SK-N-SH (cell line): ENCODE data around the gene SMURF1. TPM values are rescaled to one million over a fixed set of nuclear protein-coding genes. Genes with fewer than 3 reads are reported as not detected.

ENCODE experiments used
- CTCF ChIA-PET: fragments of 300-600, 350-600 bp; formaldehyde crosslinking; extraction: SDS; loops from one replicate; lab custom pipeline; 2021; lab: Yijun Ruan, JAX
- POLR2A ChIA-PET: fragments of 350-600 bp; sonication (Branson Sonifier 250); formaldehyde crosslinking; extraction: SDS; loops from one replicate; lab custom pipeline; 2020; ENCODE audit warnings: antibody characterized with exemption, inconsistent platforms; lab: Yijun Ruan, JAX
- DNase-seq: peaks from one replicate; pipeline ENCODE4 v3.0.0; 2012
- H2AFZ ChIP-seq: fragments of 200-600 bp; sonication (generic); 2 replicates; pipeline ENCODE4 v1.8.1; 2016; ENCODE audit warnings: antibody characterized with exemption, mild to moderate bottlenecking, low read depth
- H3F3A ChIP-seq: fragments of 200-600 bp; sonication (generic); replicated peaks from 2 replicates; pipeline ENCODE3; 2016; ENCODE audit warnings: antibody characterized with exemption, mild to moderate bottlenecking; ENCODE audit not compliant: insufficient read depth
- H3K27ac ChIP-seq, 2 experiments: fragments of 200-500 bp in 1 of 2; fragments of 200-600 bp in 1 of 2; sonication (Bioruptor generic) in 1 of 2; sonication (generic), shearing (Covaris generic) in 1 of 2; 2 replicates each; pipeline versions ENCODE4 v1.5.1 to v1.6.1; 2014 to 2016; ENCODE audit warnings: low read depth in 2 of 2, inconsistent platforms in 1 of 2, low read length in 1 of 2, mild to moderate bottlenecking in 1 of 2, mixed read lengths in 1 of 2
- H3K27me3 ChIP-seq: fragments of 200-600 bp; sonication (generic), shearing (Covaris generic); 2 replicates; pipeline ENCODE4 v1.6.1; 2016; ENCODE audit warnings: mixed run types; ENCODE audit not compliant: insufficient read depth
- H3K36me3 ChIP-seq, 2 experiments: fragments of 200-500 bp in 1 of 2; fragments of 200-600 bp in 1 of 2; sonication (Bioruptor generic) in 1 of 2; sonication (generic) in 1 of 2; replicated peaks in 1 of 2; 2 replicates each; pipeline versions ENCODE3 to v1.5.1; 2014 to 2016; ENCODE audit warnings: low read length in 1 of 2, mild to moderate bottlenecking in 1 of 2; ENCODE audit not compliant: insufficient read depth in 2 of 2, control insufficient read depth in 1 of 2
- H3K4me1 ChIP-seq, 2 experiments: fragments of 200-500 bp in 1 of 2; fragments of 200-600 bp in 1 of 2; sonication (Bioruptor generic) in 1 of 2; sonication (generic), shearing (Covaris generic) in 1 of 2; 2 replicates each; pipeline versions ENCODE4 v1.5.1 to v1.6.1; 2014 to 2016; ENCODE audit warnings: low read depth in 1 of 2, low read length in 1 of 2, mixed run types in 1 of 2; ENCODE audit not compliant: insufficient read depth in 2 of 2, control insufficient read depth in 1 of 2
- H3K4me2 ChIP-seq: fragments of 200-600 bp; sonication (generic), shearing (Covaris generic); 2 replicates; pipeline ENCODE4 v1.6.1; 2017; ENCODE audit warnings: mixed run types
- H3K4me3 ChIP-seq, 2 experiments: fragments of 200-500 bp in 1 of 2; fragments of 200-600 bp in 1 of 2; sonication (Bioruptor generic) in 1 of 2; sonication (generic), shearing (Covaris generic) in 1 of 2; 2 replicates each; pipeline versions ENCODE4 v1.5.1 to v1.8.1; 2014 to 2016; ENCODE audit warnings: low read depth in 2 of 2, inconsistent platforms in 1 of 2, low read length in 1 of 2, mild to moderate bottlenecking in 1 of 2, mixed read lengths in 1 of 2, moderate library complexity in 1 of 2
- H3K79me2 ChIP-seq: fragments of 200-600 bp; sonication (generic); 2 replicates; pipeline ENCODE4 v1.8.1; 2017; ENCODE audit warnings: mild to moderate bottlenecking; ENCODE audit not compliant: insufficient read depth
- H3K9ac ChIP-seq: fragments of 200-600 bp; sonication (generic); 2 replicates; pipeline ENCODE4 v1.6.1; 2017; ENCODE audit warnings: mixed run types
- H3K9me2 ChIP-seq: fragments of 200-600 bp; sonication (generic); 2 replicates; pipeline ENCODE4 v1.6.1; 2017; ENCODE audit warnings: mixed run types
- H3K9me3 ChIP-seq: fragments of 200-600 bp; sonication (generic); 2 replicates; pipeline ENCODE4 v1.6.1; 2017; ENCODE audit warnings: mixed run types, mild to moderate bottlenecking, moderate library complexity
- H4K20me1 ChIP-seq: fragments of 200-600 bp; sonication (generic); 2 replicates; pipeline ENCODE4 v1.6.1; 2017; ENCODE audit warnings: mild to moderate bottlenecking, mixed run types; ENCODE audit not compliant: insufficient read depth
- CHD2 ChIP-seq: fragments of 150-350 bp; IDR thresholded peaks from 2 replicates; pipeline ENCODE4 v1.6.1; 2018; ENCODE audit warnings: low read length; ENCODE audit not compliant: partially characterized antibody
- EP300 ChIP-seq, 2 experiments: IDR thresholded peaks; 2 replicates each; pipeline versions ENCODE4 v1.4.0 to v1.6.1; 2012; ENCODE audit warnings: borderline replicate concordance in 1 of 2, low read depth in 1 of 2, low read length in 1 of 2
- GABPA ChIP-seq: IDR thresholded peaks from 2 replicates; pipeline ENCODE4 v1.4.0; 2012; ENCODE audit warnings: low read depth, mild to moderate bottlenecking
- GATA2 ChIP-seq: sonication (generic); formaldehyde crosslinking; IDR thresholded peaks from 2 replicates; pipeline ENCODE4 v1.5.0; 2020; ENCODE audit warnings: mild to moderate bottlenecking, missing genetic modification reagents
- NFIC ChIP-seq: IDR thresholded peaks from 2 replicates; pipeline ENCODE4 v1.4.0; 2012; ENCODE audit warnings: borderline replicate concordance
- SIN3A ChIP-seq: IDR thresholded peaks from 2 replicates; pipeline ENCODE4 v1.6.1; 2012; ENCODE audit warnings: low read depth, mild to moderate bottlenecking, low read length, moderate library complexity, borderline replicate concordance
- TAF1 ChIP-seq: IDR thresholded peaks from 2 replicates; pipeline ENCODE4 v1.6.1; 2012; ENCODE audit warnings: low read depth, mild to moderate bottlenecking, low read length, moderate library complexity, borderline replicate concordance
- WGBS: methylation state at CpG from one replicate; pipeline ENCODE4 v1.1.6; 2017; ENCODE audit warnings: low lambda C conversion rate; 5-methylcytosine and 5-hydroxymethylcytosine counted together
- polyA plus RNA-seq, 3 experiments: library from polyadenylated mRNA; depleted of rRNA; stranded (reverse); fragments of >200 nt; gene quantifications; 2 replicates each; pipeline ENCODE4 v1.2.3, GENCODE V29; 2012
- TF ChIP-seq, protein P1 (sequence below): IDR thresholded peaks from 2 replicates; pipeline ENCODE4 v1.4.0; 2012; ENCODE audit warnings: low read depth, borderline replicate concordance
- TF ChIP-seq, protein P2 (sequence below): fragments of 200-600 bp; sonication (generic); IDR thresholded peaks from 2 replicates; pipeline ENCODE4 v1.6.1; 2017; ENCODE audit warnings: antibody characterized with exemption, mild to moderate bottlenecking, moderate library complexity
- TF ChIP-seq, protein P3 (sequence below): IDR thresholded peaks from 2 replicates; pipeline ENCODE4 v1.6.1; 2012; ENCODE audit warnings: mild to moderate bottlenecking, low read depth, low read length, moderate library complexity

The SMURF1 gene
- polyA plus RNA-seq, 1 of the 3 experiments (the other 2 are of a cell fraction) = 12.9 TPM

DNA sequence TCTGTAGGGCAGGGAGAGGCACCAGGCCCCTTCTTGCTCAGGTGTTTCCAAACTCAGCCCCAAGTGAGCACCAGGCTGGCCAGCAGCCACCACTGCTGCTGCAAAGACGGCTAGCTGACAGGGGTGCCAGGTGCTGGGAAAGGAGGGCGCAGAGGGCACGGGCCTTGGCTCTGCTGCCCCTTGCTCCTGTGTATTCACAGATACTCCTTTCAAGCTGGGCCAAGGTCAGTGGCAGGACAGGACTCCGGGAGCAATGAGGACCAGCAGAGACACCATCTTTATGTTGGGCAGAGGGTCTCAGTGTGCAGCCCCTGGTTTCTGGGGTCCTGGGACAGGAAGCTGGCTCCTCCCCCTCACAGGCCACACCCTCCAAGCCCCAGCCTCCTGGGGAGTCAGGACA lies 110.1 kb downstream of the SMURF1 start:
- Histone ChIP-seq H3K9ac (no peak overlapping the region), H3K27me3 (no peaks in the 10 kb centered on the region), H3K36me3 (peaks cover 84 to 89% of the 10 kb centered on the region in 2 experiments), H2AFZ (no peak overlapping the region), H3F3A (peaks cover 9% of the 10 kb centered on the region), H3K4me1 (peaks cover 0 to 6% of the 10 kb centered on the region in 2 experiments; a peak in 1 of 4 replicates), H3K4me3 (no peak overlapping the region), H4K20me1 (peaks cover 11% of the 10 kb centered on the region; the same call in 1 of the 2 replicates), H3K9me2 (no peaks in the 10 kb centered on the region), H3K79me2 (no peaks in the 10 kb centered on the region)
- DNase-seq = no peak
- POLR2A ChIA-PET = no interaction called here
- TF ChIP-seq CHD2 (no peak), GABPA (no peak), GATA2 (CRISPR knock-in tag) (no peak), SIN3A (no peak), TAF1 (no peak), EP300 (IDR thresholded peaks at IDR 0.05; ENCODE audit: borderline replicate concordance in 1 of 2, low read depth in 1 of 2, low read length in 1 of 2) (no peak)
- TF ChIP-seq, protein P1, sequence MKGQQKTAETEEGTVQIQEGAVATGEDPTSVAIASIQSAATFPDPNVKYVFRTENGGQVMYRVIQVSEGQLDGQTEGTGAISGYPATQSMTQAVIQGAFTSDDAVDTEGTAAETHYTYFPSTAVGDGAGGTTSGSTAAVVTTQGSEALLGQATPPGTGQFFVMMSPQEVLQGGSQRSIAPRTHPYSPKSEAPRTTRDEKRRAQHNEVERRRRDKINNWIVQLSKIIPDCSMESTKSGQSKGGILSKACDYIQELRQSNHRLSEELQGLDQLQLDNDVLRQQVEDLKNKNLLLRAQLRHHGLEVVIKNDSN = no peak
- TF ChIP-seq, all 33 proteins: peak for 0
- Histone ChIP-seq H3K27ac (no peak overlapping the region), H3K4me2 (no peak overlapping the region), H3K9me3 (no peaks in the 10 kb centered on the region)
- CTCF ChIA-PET = interaction anchor here (1.6 kb wide), 1 partner anchor 279 kb away, joined by 7 read pairs; no protein-coding TSS in a partner anchor
- 95% methylated on average over 4 of the region's 4 CpGs for WGBS

DNA sequence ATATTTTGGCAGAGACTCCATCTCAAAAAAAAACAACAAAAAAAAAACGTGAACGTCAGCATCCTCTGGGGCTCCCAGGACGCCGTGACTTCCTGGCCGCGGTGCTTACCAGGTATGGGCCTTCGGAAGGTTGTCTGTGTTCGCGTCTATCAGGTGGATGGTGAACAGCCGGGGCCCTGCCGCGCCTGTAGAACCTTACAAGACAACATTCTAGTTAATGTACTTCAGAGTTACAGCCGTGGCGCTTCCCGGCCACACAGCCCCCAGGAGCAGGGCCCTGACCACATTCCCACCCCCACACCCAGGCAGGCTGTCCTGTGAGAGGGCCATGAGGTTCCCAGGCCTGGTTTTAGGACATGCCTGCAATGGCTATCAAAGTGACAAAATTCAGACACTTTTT lies 111.0 kb downstream of the SMURF1 start:
- H3K36me3 ChIP-seq = peaks cover 82 to 89% of the 10 kb centered on the region in 2 experiments
- no peak overlapping the region for H3K9ac ChIP-seq
- DNase-seq = no peak
- H3K4me2 ChIP-seq = no peak overlapping the region
- 96% methylated on average over 15 of the region's 15 CpGs for WGBS
- POLR2A ChIA-PET = no interaction called here
- H2AFZ ChIP-seq = no peak overlapping the region
- H3K27ac ChIP-seq = no peak overlapping the region
- H3K27me3 ChIP-seq = no peaks in the 10 kb centered on the region
- H3F3A ChIP-seq = peaks cover 9% of the 10 kb centered on the region
- H3K79me2 ChIP-seq = no peaks in the 10 kb centered on the region
- no peak overlapping the region for H3K4me3 ChIP-seq
- H4K20me1 ChIP-seq = peaks cover 11% of the 10 kb centered on the region; the same call in 1 of the 2 replicates
- H3K4me1 ChIP-seq = peaks cover 0 to 6% of the 10 kb centered on the region in 2 experiments; a peak in 1 of 4 replicates
- no peaks in the 10 kb centered on the region for H3K9me3 ChIP-seq
- CTCF ChIA-PET = no interaction called here
- no peaks in the 10 kb centered on the region for H3K9me2 ChIP-seq
- TF ChIP-seq, protein P2, sequence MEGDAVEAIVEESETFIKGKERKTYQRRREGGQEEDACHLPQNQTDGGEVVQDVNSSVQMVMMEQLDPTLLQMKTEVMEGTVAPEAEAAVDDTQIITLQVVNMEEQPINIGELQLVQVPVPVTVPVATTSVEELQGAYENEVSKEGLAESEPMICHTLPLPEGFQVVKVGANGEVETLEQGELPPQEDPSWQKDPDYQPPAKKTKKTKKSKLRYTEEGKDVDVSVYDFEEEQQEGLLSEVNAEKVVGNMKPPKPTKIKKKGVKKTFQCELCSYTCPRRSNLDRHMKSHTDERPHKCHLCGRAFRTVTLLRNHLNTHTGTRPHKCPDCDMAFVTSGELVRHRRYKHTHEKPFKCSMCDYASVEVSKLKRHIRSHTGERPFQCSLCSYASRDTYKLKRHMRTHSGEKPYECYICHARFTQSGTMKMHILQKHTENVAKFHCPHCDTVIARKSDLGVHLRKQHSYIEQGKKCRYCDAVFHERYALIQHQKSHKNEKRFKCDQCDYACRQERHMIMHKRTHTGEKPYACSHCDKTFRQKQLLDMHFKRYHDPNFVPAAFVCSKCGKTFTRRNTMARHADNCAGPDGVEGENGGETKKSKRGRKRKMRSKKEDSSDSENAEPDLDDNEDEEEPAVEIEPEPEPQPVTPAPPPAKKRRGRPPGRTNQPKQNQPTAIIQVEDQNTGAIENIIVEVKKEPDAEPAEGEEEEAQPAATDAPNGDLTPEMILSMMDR = no peak
- TF ChIP-seq, protein P3, sequence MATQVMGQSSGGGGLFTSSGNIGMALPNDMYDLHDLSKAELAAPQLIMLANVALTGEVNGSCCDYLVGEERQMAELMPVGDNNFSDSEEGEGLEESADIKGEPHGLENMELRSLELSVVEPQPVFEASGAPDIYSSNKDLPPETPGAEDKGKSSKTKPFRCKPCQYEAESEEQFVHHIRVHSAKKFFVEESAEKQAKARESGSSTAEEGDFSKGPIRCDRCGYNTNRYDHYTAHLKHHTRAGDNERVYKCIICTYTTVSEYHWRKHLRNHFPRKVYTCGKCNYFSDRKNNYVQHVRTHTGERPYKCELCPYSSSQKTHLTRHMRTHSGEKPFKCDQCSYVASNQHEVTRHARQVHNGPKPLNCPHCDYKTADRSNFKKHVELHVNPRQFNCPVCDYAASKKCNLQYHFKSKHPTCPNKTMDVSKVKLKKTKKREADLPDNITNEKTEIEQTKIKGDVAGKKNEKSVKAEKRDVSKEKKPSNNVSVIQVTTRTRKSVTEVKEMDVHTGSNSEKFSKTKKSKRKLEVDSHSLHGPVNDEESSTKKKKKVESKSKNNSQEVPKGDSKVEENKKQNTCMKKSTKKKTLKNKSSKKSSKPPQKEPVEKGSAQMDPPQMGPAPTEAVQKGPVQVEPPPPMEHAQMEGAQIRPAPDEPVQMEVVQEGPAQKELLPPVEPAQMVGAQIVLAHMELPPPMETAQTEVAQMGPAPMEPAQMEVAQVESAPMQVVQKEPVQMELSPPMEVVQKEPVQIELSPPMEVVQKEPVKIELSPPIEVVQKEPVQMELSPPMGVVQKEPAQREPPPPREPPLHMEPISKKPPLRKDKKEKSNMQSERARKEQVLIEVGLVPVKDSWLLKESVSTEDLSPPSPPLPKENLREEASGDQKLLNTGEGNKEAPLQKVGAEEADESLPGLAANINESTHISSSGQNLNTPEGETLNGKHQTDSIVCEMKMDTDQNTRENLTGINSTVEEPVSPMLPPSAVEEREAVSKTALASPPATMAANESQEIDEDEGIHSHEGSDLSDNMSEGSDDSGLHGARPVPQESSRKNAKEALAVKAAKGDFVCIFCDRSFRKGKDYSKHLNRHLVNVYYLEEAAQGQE = no peak
- no peak for TF ChIP-seq NFIC
